Smooth muscle cell (in vitro differentiated cells): ENCODE data around the gene TNFAIP2. TPM values are rescaled to one million over a fixed set of nuclear protein-coding genes. Genes with fewer than 3 reads are reported as not detected.

ENCODE experiments used
- DNase-seq: peaks from one replicate; lab custom pipeline; 2025; ENCODE audit not compliant: unreplicated experiment; lab: John Stamatoyannopoulos, UW
- H2AFZ ChIP-seq: fragments of 200-600 bp; sonication (generic); 2 replicates; pipeline ENCODE4 v1.6.0; 2016; ENCODE audit warnings: antibody characterized with exemption, low read depth, mild to moderate bottlenecking
- H3F3A ChIP-seq: fragments of 200-600 bp; sonication (generic); 2 replicates; pipeline ENCODE4 v1.6.0; 2017; ENCODE audit warnings: antibody characterized with exemption, low read depth
- H3K27ac ChIP-seq: fragments of 200-600 bp; sonication (generic); 2 replicates; pipeline ENCODE4 v1.5.1; 2016; ENCODE audit warnings: low read depth, mild to moderate bottlenecking
- H3K27me3 ChIP-seq: fragments of 200-600 bp; sonication (generic); 2 replicates; pipeline ENCODE4 v1.6.1; 2016; ENCODE audit warnings: low read depth, mild to moderate bottlenecking
- H3K36me3 ChIP-seq: fragments of 200-600 bp; sonication (generic); 2 replicates; pipeline ENCODE4 v1.5.1; 2016; ENCODE audit warnings: low read depth
- H3K4me1 ChIP-seq: fragments of 200-600 bp; sonication (generic); 2 replicates; pipeline ENCODE4 v1.5.1; 2016; ENCODE audit warnings: low read depth
- H3K4me2 ChIP-seq: fragments of 200-600 bp; sonication (generic); 2 replicates; pipeline ENCODE4 v1.6.0; 2016; ENCODE audit warnings: mild to moderate bottlenecking
- H3K4me3 ChIP-seq: fragments of 200-600 bp; sonication (generic); 2 replicates; pipeline ENCODE4 v1.5.1; 2016; ENCODE audit warnings: mild to moderate bottlenecking
- H3K79me2 ChIP-seq: fragments of 200-600 bp; sonication (generic); 2 replicates; pipeline ENCODE4 v1.6.0; 2016; ENCODE audit warnings: low read depth, mild to moderate bottlenecking
- H3K9ac ChIP-seq: fragments of 200-600 bp; sonication (generic); 2 replicates; pipeline ENCODE4 v1.6.0; 2016; ENCODE audit warnings: low read depth
- H3K9me3 ChIP-seq: fragments of 200-600 bp; sonication (generic); replicated peaks from 2 replicates; pipeline ENCODE4 v1.5.1; 2016; ENCODE audit warnings: low read depth
- H4K20me1 ChIP-seq: fragments of 200-600 bp; sonication (generic); 2 replicates; pipeline ENCODE4 v1.6.0; 2016; ENCODE audit warnings: low read depth
- CTCF ChIP-seq: fragments of 200-600 bp; sonication (generic); IDR thresholded peaks from 2 replicates; pipeline ENCODE4 v1.5.1; 2017; ENCODE audit warnings: borderline replicate concordance, mild to moderate bottlenecking, antibody characterized with exemption; ENCODE audit not compliant: insufficient read depth, poor library complexity, severe bottlenecking
- WGBS: methylation state at CpG from one replicate; pipeline ENCODE4 v1.1.7; 2016; ENCODE audit warnings: low lambda C conversion rate; 5-methylcytosine and 5-hydroxymethylcytosine counted together
- polyA plus RNA-seq: library from polyadenylated mRNA; unstranded; fragments of >200 nt; fragmentation: Nextera tagmentation; extraction: Ambion mirVana; gene quantifications from 2 replicates; pipeline ENCODE4 v1.2.1, GENCODE V29; 2016
- total RNA-seq: library from RNA; depleted of rRNA; stranded (reverse); fragments of >200 nt; gene quantifications from 2 replicates; pipeline ENCODE4 v1.2.3, GENCODE V29; 2014

TNFAIP2 gene
- total and polyA plus RNA-seq, 2 experiments from 2014 or later = 35.7 to 76.5 TPM

GRCh38 chr14:103156651-103157378, 33.6 kb downstream of the TNFAIP2 start:
- no peaks in the 10 kb centered on the region for H3F3A ChIP-seq
- TF ChIP-seq CTCF = no peak
- H3K4me1 ChIP-seq = no peaks in the 10 kb centered on the region
- no peaks in the 10 kb centered on the region for H3K36me3 ChIP-seq
- no peaks in the 10 kb centered on the region for H3K79me2 ChIP-seq
- no peaks in the 10 kb centered on the region for H3K27me3 ChIP-seq
- H3K9me3 ChIP-seq = no peaks in the 10 kb centered on the region
- no peaks in the 10 kb centered on the region for H4K20me1 ChIP-seq
- no peak overlapping the region for H3K9ac ChIP-seq
- no peak overlapping the region for H3K27ac ChIP-seq
- WGBS = 80% methylated on average over 21 of the region's 21 CpGs
- H3K4me2 ChIP-seq = no peak overlapping the region
- H2AFZ ChIP-seq = no peak overlapping the region
- H3K4me3 ChIP-seq = no peak overlapping the region
- DNase-seq = no peak

GRCh38 chr14:103157969-103158368, 34.7 kb downstream of the TNFAIP2 start:
- no peak overlapping the region for H3K27ac ChIP-seq
- H3K36me3 ChIP-seq = no peaks in the 10 kb centered on the region
- H2AFZ ChIP-seq = no peak overlapping the region
- no peaks in the 10 kb centered on the region for H4K20me1 ChIP-seq
- no peaks in the 10 kb centered on the region for H3F3A ChIP-seq
- WGBS = 92% methylated on average over 19 of the region's 19 CpGs
- H3K27me3 ChIP-seq = no peaks in the 10 kb centered on the region
- no peak for DNase-seq
- TF ChIP-seq CTCF = no peak
- H3K9me3 ChIP-seq = no peaks in the 10 kb centered on the region
- no peaks in the 10 kb centered on the region for H3K79me2 ChIP-seq
- H3K4me3 ChIP-seq = no peak overlapping the region
- no peak overlapping the region for H3K4me2 ChIP-seq
- no peaks in the 10 kb centered on the region for H3K4me1 ChIP-seq
- H3K9ac ChIP-seq = no peak overlapping the region

GRCh38 chr14:103158688-103159087, 35.4 kb downstream of the TNFAIP2 start:
- no peak for DNase-seq
- Histone ChIP-seq H3K9ac (no peak overlapping the region), H3F3A (no peaks in the 10 kb centered on the region), H2AFZ (no peak overlapping the region), H3K27ac (no peak overlapping the region), H3K4me2 (no peak overlapping the region), H3K36me3 (no peaks in the 10 kb centered on the region), H4K20me1 (no peaks in the 10 kb centered on the region), H3K27me3 (no peaks in the 10 kb centered on the region), H3K4me1 (no peaks in the 10 kb centered on the region), H3K4me3 (no peak overlapping the region), H3K79me2 (no peaks in the 10 kb centered on the region), H3K9me3 (no peaks in the 10 kb centered on the region)
- TF ChIP-seq CTCF = no peak
- 36% methylated on average over 1 of the region's 1 CpG for WGBS
